NK-92 (cell line): Measurements from ENCODE around the gene STX18.

Experiments used
- DNase-seq: peaks from one replicate; lab custom pipeline; 2025; ENCODE audit not compliant: unreplicated experiment; lab: John Stamatoyannopoulos, UW

The STX18 gene

GRCh38 chr4:4440333-4441061, 101.4 kb downstream of the STX18 start:
- no peak for DNase-seq

DNA sequence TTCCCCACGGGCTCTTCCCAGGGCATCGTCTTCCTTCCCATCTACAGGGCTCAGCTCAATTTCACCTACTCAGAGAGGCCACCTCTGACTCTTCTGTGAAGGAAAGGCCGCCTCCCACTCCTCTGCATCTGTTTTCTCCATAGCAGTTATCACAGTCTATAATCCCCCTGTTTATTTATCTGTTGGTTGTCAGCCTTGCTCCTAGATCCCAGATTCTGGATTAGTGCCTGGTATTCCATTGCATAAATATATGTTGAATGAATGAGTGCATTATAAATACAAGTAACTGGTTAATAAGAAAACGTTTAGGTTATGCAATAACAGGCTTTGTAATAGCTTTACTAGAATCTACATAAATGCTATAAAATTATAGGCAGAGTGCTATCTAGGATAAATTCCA, 102.1 kb downstream of the STX18 start:
- DNase-seq: no peak

DNA sequence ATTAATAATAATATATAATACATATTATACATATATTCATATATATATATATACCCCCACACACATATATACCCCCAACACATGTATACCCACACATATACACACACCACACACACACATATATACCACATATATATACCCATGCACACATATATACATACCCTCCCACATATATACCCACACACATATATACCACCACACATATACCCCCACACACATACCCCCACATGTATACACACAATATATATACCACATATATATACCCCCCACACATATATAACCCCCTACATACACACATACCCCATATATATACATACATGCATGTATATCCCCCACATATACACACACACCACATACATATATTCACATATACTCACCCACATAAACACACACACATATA, 103.0 kb downstream of the STX18 start:
- no peak for DNase-seq

DNA sequence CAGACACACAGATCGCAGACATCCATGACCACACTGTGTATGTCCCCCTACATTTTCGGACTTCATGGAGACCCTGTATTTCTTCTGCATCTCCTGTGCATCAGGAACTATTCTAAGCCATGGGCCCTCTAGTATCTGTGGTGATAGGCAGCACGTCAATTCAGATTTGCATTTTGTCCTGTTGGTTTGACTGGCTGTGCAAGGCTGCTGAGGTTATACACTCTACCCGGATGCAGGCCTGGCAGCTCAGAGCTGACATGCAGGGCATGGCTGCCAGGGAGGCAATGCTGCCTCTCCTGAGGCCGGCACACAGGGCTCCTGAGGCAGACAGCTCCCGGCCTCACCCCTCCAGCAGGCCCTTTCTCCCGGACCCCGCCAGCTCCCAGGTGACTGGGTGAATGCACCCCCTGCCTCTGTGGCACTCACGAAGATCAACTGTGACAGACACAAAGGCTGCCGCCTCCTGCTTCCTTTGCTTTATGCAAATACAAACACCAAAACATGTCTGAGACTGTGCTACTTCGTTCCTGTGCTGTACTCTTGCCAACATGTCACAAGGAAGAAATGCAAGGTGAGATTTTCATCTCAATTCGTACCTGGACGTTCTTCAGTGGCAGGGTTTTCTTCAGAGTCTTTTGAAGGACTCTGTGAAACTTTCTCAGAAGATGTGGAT, 103.9 kb downstream of the STX18 start:
- DNase-seq: no peak

DNA sequence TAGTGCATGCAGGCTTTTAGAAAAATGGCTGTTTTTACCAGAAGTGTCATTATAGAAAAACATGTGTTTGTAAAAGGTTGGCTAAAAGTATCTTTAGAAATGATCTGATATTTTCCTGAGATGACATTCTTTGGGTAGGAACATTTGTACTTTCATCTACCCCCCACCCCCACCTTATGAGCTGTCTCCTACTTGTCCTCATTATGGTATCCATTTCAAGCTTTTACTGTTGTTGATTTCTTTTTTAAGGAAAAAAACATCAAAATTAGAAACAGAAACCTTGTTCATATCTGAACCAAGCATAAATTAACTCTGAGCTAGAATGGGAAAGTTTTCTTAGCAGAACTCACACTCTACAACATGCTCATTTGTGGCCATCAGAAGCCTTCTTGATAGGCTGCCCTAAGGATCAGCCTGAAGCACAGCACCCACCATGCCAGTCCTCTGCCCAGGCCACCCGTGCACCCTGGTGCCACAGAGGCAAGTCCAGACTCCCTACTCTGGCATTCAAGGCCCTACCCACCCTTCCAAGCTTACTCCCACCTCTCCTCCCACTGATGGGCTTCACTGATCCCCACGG, 105.5 kb downstream of the STX18 start:
- DNase-seq: no peak

DNA sequence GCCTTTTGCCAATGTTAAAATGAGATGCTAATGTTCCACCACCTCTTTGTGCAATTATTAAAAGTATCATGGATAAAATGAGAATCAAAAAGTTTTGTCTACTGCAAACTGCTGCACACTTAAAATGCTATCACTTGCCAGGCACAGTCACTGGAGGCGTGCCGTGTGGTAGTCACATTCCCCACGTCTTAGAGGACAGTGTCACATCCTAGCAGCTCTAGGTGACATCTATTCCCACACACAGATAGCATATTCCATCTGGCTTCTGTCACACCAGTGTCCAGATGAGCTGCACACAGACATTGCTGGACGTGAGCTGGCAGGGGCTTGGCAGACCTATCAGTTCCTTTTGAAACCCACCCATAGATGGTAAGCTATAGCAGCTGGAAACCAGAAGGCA, 107.9 kb downstream of the STX18 start:
- DNase-seq: no peak

GRCh38 chr4:4432341-4433125, 109.3 kb downstream of the STX18 start:
- DNase-seq: no peak

DNA sequence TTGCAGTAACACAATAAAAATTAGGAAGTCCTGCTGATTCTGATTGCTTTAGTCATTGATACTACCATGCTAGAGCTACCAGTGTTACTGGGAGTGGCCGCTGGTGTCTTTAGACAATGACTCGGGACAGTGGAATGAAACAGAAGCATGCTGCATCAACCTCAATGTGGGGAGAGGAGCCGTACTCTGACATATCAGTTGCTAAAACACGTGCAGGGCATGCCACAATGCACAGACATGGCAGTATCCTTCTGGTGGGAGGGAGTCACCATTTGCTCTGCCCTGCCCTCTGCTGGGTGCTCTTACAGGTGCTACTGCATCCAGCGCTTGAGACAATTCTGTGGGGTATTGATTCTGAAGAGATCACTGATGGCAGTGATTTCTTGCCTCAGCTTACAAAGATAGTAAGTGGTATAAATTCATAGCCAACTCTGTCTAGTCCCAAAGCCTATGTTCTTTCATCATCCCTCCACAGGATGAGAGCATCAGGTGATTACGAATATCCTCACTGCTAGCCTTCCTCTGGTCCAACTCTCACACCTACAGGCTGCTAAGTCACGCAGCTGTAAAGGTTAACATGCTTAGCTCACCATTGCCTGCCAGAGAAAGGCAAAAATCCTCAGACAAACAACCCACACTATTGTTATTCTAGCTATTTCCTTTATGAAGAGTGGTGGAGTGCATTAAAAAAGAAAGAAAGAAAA, 111.2 kb downstream of the STX18 start:
- no peak for DNase-seq

GRCh38 chr4:4428966-4429875, 112.6 kb downstream of the STX18 start:
- no peak for DNase-seq

DNA sequence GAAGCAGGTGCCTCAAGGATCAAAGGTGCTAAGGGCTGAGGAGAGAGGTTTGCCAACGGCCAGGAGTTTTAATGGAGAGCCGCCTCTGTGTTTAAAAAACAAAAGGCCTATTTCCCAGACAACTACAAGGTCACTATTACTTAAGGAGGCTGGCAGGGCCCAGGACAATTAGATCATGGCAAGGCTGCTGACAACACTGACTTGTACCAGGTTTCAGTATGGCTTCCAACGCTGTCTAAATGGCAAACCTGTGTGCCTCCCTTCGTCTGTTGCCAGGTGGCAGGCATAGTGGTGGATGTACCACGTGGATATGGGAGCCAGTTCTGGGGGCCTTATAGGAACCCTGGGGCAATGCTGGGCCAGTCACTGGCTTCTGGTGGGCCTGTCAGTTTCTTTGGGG, 114.0 kb downstream of the STX18 start:
- no peak for DNase-seq

DNA sequence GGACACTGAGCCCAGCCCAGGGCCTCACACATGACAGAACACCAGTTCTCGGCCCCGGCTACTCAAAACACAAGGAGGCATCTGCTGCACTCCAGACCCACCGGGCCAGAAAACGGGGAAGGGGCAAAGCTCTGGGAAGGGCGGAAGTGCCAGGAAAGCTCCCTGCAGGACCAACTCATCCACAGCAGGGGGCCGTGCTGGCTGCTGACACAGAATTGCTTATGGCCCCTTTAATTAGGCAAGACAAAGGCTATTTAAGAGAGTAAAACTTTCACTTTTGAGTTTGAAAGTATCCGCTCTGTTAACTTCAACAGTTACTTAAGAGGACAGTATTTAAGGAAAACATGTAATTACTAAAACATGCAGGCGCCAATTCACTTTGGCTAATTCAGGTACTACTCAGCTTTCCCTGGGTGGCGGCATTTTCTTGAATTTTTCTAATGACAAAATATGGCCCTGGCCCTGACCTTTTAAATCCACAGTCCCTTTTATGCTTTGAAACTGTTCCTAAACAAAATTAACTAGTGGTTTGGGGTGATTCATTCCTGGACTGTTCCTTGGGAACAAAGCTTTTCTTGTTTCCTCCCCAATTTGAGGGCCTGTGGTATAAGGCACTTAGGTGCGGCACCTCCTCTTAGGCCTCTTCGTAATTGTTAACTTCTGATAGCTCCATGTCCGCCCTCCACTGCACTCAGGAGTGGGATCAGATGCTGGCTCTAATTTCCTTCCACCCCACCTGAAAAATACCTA, 114.6 kb downstream of the STX18 start:
- DNase-seq: no peak

- DNase-seq: no peak
Observed at GRCh38 chr4:4426511-4427120, 115.2 kb downstream of the STX18 start.

- DNase-seq: no peak
Observed at GRCh38 chr4:4425696-4426095, 116.2 kb downstream of the STX18 start.

GRCh38 chr4:4425119-4425690, 116.6 kb downstream of the STX18 start:
- no peak for DNase-seq

GRCh38 chr4:4424499-4425115, 117.2 kb downstream of the STX18 start:
- no peak for DNase-seq

GRCh38 chr4:4423706-4424498, 117.9 kb downstream of the STX18 start:
- no peak for DNase-seq

- DNase-seq: no peak
Observed at GRCh38 chr4:4422856-4423499, 118.9 kb downstream of the STX18 start.
